HCT116 (cell line): ENCODE data around the gene CEP120. TPM values are rescaled to one million over a fixed set of nuclear protein-coding genes. Genes with fewer than 3 reads are reported as not detected.

Experiments
- ATAC-seq: fragments of 200-7000 bp; cut with Tn5 transposase; 2 replicates; pipeline ENCODE4 v1.9.1; 2020; ENCODE audit warnings: mild to moderate bottlenecking, moderate library complexity
- BruUV-seq: library from RNA; stranded (reverse); fragments of 400-500 nt; replicated peaks from 2 replicates; lab custom pipeline; 2021; lab: Mats Ljungman, UMichigan
- CTCF ChIA-PET: fragments of 300-600 bp; sonication (Branson Sonifier 250); formaldehyde crosslinking; loops from one replicate; lab custom pipeline; 2021; ENCODE audit warnings: antibody characterized with exemption; lab: Charles Lee
- POLR2A ChIA-PET: fragments of 300-600, 350-600 bp; sonication (Branson Sonifier 250); formaldehyde crosslinking; loops from one replicate; lab custom pipeline; 2021; ENCODE audit warnings: antibody characterized with exemption; lab: Charles Lee
- RAD21 ChIA-PET, 2 experiments: fragments of 300-600 bp; sonication (Branson Sonifier 250); formaldehyde crosslinking; loops; one replicate each; lab custom pipeline; 2023; ENCODE audit warnings: low total read pairs in 2 of 2; ENCODE audit not compliant: uncharacterized antibody in 2 of 2, unreplicated experiment in 2 of 2, low non-redundant PET in 1 of 2; lab: Charles Lee
- DNase-seq: peaks from one replicate; pipeline ENCODE4 v3.0.0-alpha.2; 2010; ENCODE audit warnings: low read depth, low spot score
- H2AFZ ChIP-seq: fragments of 200-600 bp; shearing (Covaris generic), sonication (generic); 2 replicates; pipeline ENCODE4 v1.6.1; 2017; ENCODE audit warnings: low read depth, mixed run types, mixed read lengths, antibody characterized with exemption, low read length; ENCODE audit not compliant: poor library complexity, severe bottlenecking
- H3K27ac ChIP-seq: 2 replicates; pipeline ENCODE4 v1.5.1; 2012; ENCODE audit warnings: low read depth, low read length
- H3K27me3 ChIP-seq: fragments of 200-600 bp; sonication (generic); 2 replicates; pipeline ENCODE4 v1.6.1; 2016; ENCODE audit warnings: mixed run types, low read length, mixed read lengths; ENCODE audit not compliant: insufficient read depth
- H3K36me3 ChIP-seq, 2 experiments: fragments of 200-500 bp in 1 of 2; fragments of 200-600 bp in 1 of 2; sonication (Bioruptor generic) in 1 of 2; sonication (generic) in 1 of 2; 2 replicates each; pipeline versions ENCODE4 v1.5.1 to v1.6.1; 2014 to 2016; ENCODE audit warnings: low read length in 2 of 2, inconsistent platforms in 1 of 2, mixed read lengths in 1 of 2, mixed run types in 1 of 2; ENCODE audit not compliant: insufficient read depth in 2 of 2, control insufficient read depth in 1 of 2
- H3K4me1 ChIP-seq, 2 experiments: fragments of 200-600 bp in 1 of 2; sonication (generic) in 1 of 2; 2 replicates each; pipeline versions ENCODE4 v1.5.1 to v1.6.1; 2012 to 2017; ENCODE audit warnings: low read length in 2 of 2, inconsistent platforms in 1 of 2, mild to moderate bottlenecking in 1 of 2, mixed read lengths in 1 of 2, mixed run types in 1 of 2, moderate library complexity in 1 of 2; ENCODE audit not compliant: insufficient read depth in 2 of 2, control insufficient read depth in 1 of 2
- H3K4me2 ChIP-seq: fragments of 200-600 bp; sonication (generic); 2 replicates; pipeline ENCODE4 v1.6.1; 2017; ENCODE audit warnings: mixed run types, low read length, mixed read lengths
- H3K4me3 ChIP-seq, 2 experiments: fragments of 200-600 bp in 1 of 2; sonication (generic) in 1 of 2; replicated peaks in 1 of 2; 2 replicates each; pipeline ENCODE4 v1.5.1; 2011 to 2016; ENCODE audit warnings: low read length in 2 of 2, control low read depth in 1 of 2, low read depth in 1 of 2, mild to moderate bottlenecking in 1 of 2, mixed read lengths in 1 of 2, mixed run types in 1 of 2
- H3K79me2 ChIP-seq: fragments of 200-600 bp; sonication (generic); 2 replicates; pipeline ENCODE4 v1.6.1; 2017; ENCODE audit warnings: mild to moderate bottlenecking, mixed run types, low read length, moderate library complexity, mixed read lengths; ENCODE audit not compliant: insufficient read depth
- H3K9ac ChIP-seq: fragments of 200-600 bp; sonication (generic); 2 replicates; pipeline ENCODE4 v1.6.1; 2016; ENCODE audit warnings: low read length, mixed read lengths
- H3K9me2 ChIP-seq: fragments of 200-600 bp; sonication (generic), shearing (Covaris generic); 2 replicates; pipeline ENCODE4 v1.6.1; 2017; ENCODE audit warnings: mixed run types, mild to moderate bottlenecking, moderate library complexity; ENCODE audit not compliant: insufficient read depth
- H3K9me3 ChIP-seq, 2 experiments: fragments of 200-500 bp in 1 of 2; fragments of 200-600 bp in 1 of 2; sonication (Bioruptor generic) in 1 of 2; sonication (generic) in 1 of 2; 2 replicates each; pipeline ENCODE4 v1.6.1; 2014 to 2017; ENCODE audit warnings: low read length in 2 of 2, mixed read lengths in 2 of 2, inconsistent platforms in 1 of 2, low read depth in 1 of 2, mild to moderate bottlenecking in 1 of 2, mixed run types in 1 of 2, moderate library complexity in 1 of 2; ENCODE audit not compliant: control insufficient read depth in 1 of 2, insufficient read depth in 1 of 2
- H4K20me1 ChIP-seq: fragments of 200-600 bp; sonication (generic), shearing (Covaris generic); 2 replicates; pipeline ENCODE4 v1.6.1; 2017; ENCODE audit warnings: mixed run types, mild to moderate bottlenecking, moderate library complexity; ENCODE audit not compliant: insufficient read depth
- ATF3 ChIP-seq: IDR thresholded peaks from 2 replicates; pipeline ENCODE4 v1.6.1; 2012
- CBX3 ChIP-seq: IDR thresholded peaks from 2 replicates; pipeline ENCODE4 v1.6.1; 2012; ENCODE audit warnings: low read depth
- CEBPB ChIP-seq: IDR thresholded peaks from 2 replicates; pipeline ENCODE4 v1.6.1; 2012; ENCODE audit warnings: low read depth
- EGR1 ChIP-seq: IDR thresholded peaks from 2 replicates; pipeline ENCODE4 v1.6.1; 2012; ENCODE audit warnings: low read depth
- EZH2 ChIP-seq: fragments of 200-600 bp; sonication (generic); IDR thresholded peaks from 2 replicates; pipeline ENCODE4 v1.6.1; 2017; ENCODE audit warnings: antibody characterized with exemption, mixed run types
- EZH2phosphoT487 ChIP-seq: fragments of 200-600 bp; IDR thresholded peaks from 2 replicates; pipeline ENCODE4 v1.6.1; 2018; ENCODE audit warnings: antibody characterized with exemption, borderline replicate concordance
- FOSL1 ChIP-seq: IDR thresholded peaks from 2 replicates; pipeline ENCODE4 v1.6.1; 2012; ENCODE audit warnings: low read depth
- POLR2A ChIP-seq: IDR thresholded peaks from 2 replicates; pipeline ENCODE4 v1.7.0; 2011; ENCODE audit warnings: borderline replicate concordance; ENCODE audit not compliant: insufficient read depth, insufficient read length; ENCODE audit errors: extremely low read depth
- POLR2AphosphoS5 ChIP-seq: IDR thresholded peaks from 2 replicates; pipeline ENCODE4 v1.6.1; 2011; ENCODE audit warnings: mild to moderate bottlenecking, low read depth, low read length, moderate library complexity
- YY1 ChIP-seq: IDR thresholded peaks from 2 replicates; pipeline ENCODE4 v1.6.1; 2011; ENCODE audit warnings: low read length, low read depth, moderate library complexity, mild to moderate bottlenecking; ENCODE audit not compliant: insufficient replicate concordance; ENCODE audit errors: extremely low read depth
- ZNF274 ChIP-seq: fragments of 200-500 bp; sonication (Bioruptor generic); IDR thresholded peaks from 2 replicates; pipeline ENCODE4 v1.6.1; 2014; ENCODE audit warnings: mild to moderate bottlenecking, low read depth, low read length, inconsistent platforms
- intact Hi-C: fragments of 100-400 bp; cut with micrococcal nuclease; formaldehyde crosslinking; loops from 2 replicates; pipeline ENCODE4 v1.10.0; 2022
- total RNA-seq: library from RNA; stranded (reverse); gene quantifications from one replicate; pipeline ENCODE4 v1.2.1, GENCODE V29; 2021; ENCODE audit not compliant: unreplicated experiment

The CEP120 gene
- total RNA-seq, 1 experiment from 2014 or later: 30.2 TPM

- Histone ChIP-seq H3K4me1 (no peaks in the 10 kb centered on the region), H2AFZ (no peak overlapping the region), H3K36me3 (no peaks in the 10 kb centered on the region), H3K9me2 (no peaks in the 10 kb centered on the region), H3K9ac (no peak overlapping the region), H3K4me3 (no peak overlapping the region), H3K9me3 (no peaks in the 10 kb centered on the region), H4K20me1 (no peaks in the 10 kb centered on the region)
- intact Hi-C loops: no loop called here
- ATAC-seq: no peak
- TF ChIP-seq EZH2phosphoT487 (no peak), ATF3 (no peak)
- TF ChIP-seq, all 23 proteins: peak for 0
- H3K27me3 ChIP-seq: no peaks in the 10 kb centered on the region
- no TSS peak for BruUV-seq
- DNase-seq: no peak
- H3K79me2 ChIP-seq: no peaks in the 10 kb centered on the region
- RAD21 ChIA-PET: no interaction called here
- POLR2A ChIA-PET: no interaction called here
- no peak overlapping the region for H3K4me2 ChIP-seq
- CTCF ChIA-PET: no interaction called here
- H3K27ac ChIP-seq: no peak overlapping the region
These were observed 118.4 kb downstream of the CEP120 start for GRCh38 chr5:123304777-123305316.

- no peaks in the 10 kb centered on the region for H3K79me2 ChIP-seq
- no peak for ATAC-seq
- H3K4me3 ChIP-seq: no peak overlapping the region
- ChIA-PET POLR2A (no interaction called here), RAD21 (no interaction called here), CTCF (no interaction called here)
- no TSS peak for BruUV-seq
- no peak overlapping the region for H3K4me2 ChIP-seq
- DNase-seq: no peak
- no peaks in the 10 kb centered on the region for H3K9me3 ChIP-seq
- TF ChIP-seq YY1 (no peak), CBX3 (no peak), FOSL1 (no peak), EZH2phosphoT487 (no peak), EZH2 (no peak), POLR2A (no peak), EGR1 (no peak), POLR2AphosphoS5 (no peak), ZNF274 (no peak), CEBPB (no peak)
- no peaks in the 10 kb centered on the region for H3K36me3 ChIP-seq
- no peaks in the 10 kb centered on the region for H3K27me3 ChIP-seq
- no peak overlapping the region for H2AFZ ChIP-seq
- no peaks in the 10 kb centered on the region for H3K4me1 ChIP-seq
- no peak overlapping the region for H3K9ac ChIP-seq
- no peaks in the 10 kb centered on the region for H4K20me1 ChIP-seq
- no peak overlapping the region for H3K27ac ChIP-seq
- intact Hi-C loops: no loop called here
- H3K9me2 ChIP-seq: no peaks in the 10 kb centered on the region
These were observed 119.4 kb downstream of the CEP120 start for GRCh38 chr5:123303802-123304201.
